GM19397 (cell line): ENCODE measurements around the gene LRRFIP1.

Source experiments
- ATAC-seq: cut with Tn5 transposase; IDR thresholded peaks from one replicate; pipeline ENCODE4 v1.9.1; 2021; ENCODE audit warnings: mild to moderate bottlenecking, moderate library complexity; ENCODE audit not compliant: unreplicated experiment

LRRFIP1 gene

GRCh38 chr2:237823544-237823943, 196.2 kb downstream of the LRRFIP1 start:
- no peak for ATAC-seq

GRCh38 chr2:237824085-237824484, 196.7 kb downstream of the LRRFIP1 start:
- no peak for ATAC-seq

- no peak for ATAC-seq
These were observed 200.1 kb downstream of the LRRFIP1 start for GRCh38 chr2:237827421-237827987.
